Measurements from ENCODE around the gene DDX50. TPM values are rescaled to one million over a fixed set of nuclear protein-coding genes. Genes with fewer than 3 reads are reported as not detected.
"Not testable (repeated sequence)": the region's sequence is repeated elsewhere in the genome, so short reads cannot be mapped to it uniquely, and the experiment has no call there.

Gene DDX50
- total RNA-seq, 1 experiment from 2014 or later: 33.8 TPM

GRCh38 chr10:68861253-68861652, 39.9 kb upstream of the DDX50 start:
- ChIA-PET CTCF (no interaction called here), POLR2A (ENCODE audit: unreplicated experiment) (no interaction called here)
- Histone ChIP-seq H3K4me1 (replicated peaks; ENCODE audit: insufficient read depth) (no peaks in the 10 kb centered on the region), H3F3A (ENCODE audit: insufficient read depth, low read depth) (no peaks in the 10 kb centered on the region), H3K4me2 (no peak overlapping the region), H3K79me2 (ENCODE audit: low read depth) (no peaks in the 10 kb centered on the region), H3K9me3 (ENCODE audit: insufficient read depth, low read depth) (peaks cover 22% of the 10 kb centered on the region; the same call in 1 of the 2 replicates), H3K27ac (no peak overlapping the region), H3K27me3 (ENCODE audit: insufficient read depth, low read depth) (no peaks in the 10 kb centered on the region), H2AFZ (no peak overlapping the region), H3K4me3 (no peak overlapping the region), H3K9me2 (ENCODE audit: insufficient read depth) (no peaks in the 10 kb centered on the region), H3K36me3 (ENCODE audit: low read depth) (no peaks in the 10 kb centered on the region), H4K20me1 (ENCODE audit: insufficient read depth) (no peaks in the 10 kb centered on the region)
- BruUV-seq (replicated peaks): no TSS peak
- no peak for TF ChIP-seq EZH2 (IDR thresholded peaks at IDR 0.05; ENCODE audit: low read depth)
- no peak for TF ChIP-seq CTCF (conservative IDR thresholded peaks at IDR 0.05)
- DNase-seq: no peak
- intact Hi-C loops (cut with micrococcal nuclease; ENCODE audit: unreplicated experiment): no loop called here

- no peaks in the 10 kb centered on the region for H3K9me2 ChIP-seq (ENCODE audit: insufficient read depth)
- BruUV-seq (replicated peaks): no TSS peak
- TF ChIP-seq EZH2 (IDR thresholded peaks at IDR 0.05; ENCODE audit: low read depth) (no peak), CTCF (conservative IDR thresholded peaks at IDR 0.05) (no peak)
- H3K4me2 ChIP-seq: no peak overlapping the region
- no peak overlapping the region for H2AFZ ChIP-seq
- ChIA-PET POLR2A (ENCODE audit: unreplicated experiment) (no interaction called here), CTCF (no interaction called here)
- H3K4me1 ChIP-seq (replicated peaks; ENCODE audit: insufficient read depth): no peaks in the 10 kb centered on the region
- peaks cover 29% of the 10 kb centered on the region; the same call in 1 of the 2 replicates for H3K9me3 ChIP-seq (ENCODE audit: insufficient read depth, low read depth)
- no peaks in the 10 kb centered on the region for H4K20me1 ChIP-seq (ENCODE audit: insufficient read depth)
- H3K27ac ChIP-seq: no peak overlapping the region
- no peaks in the 10 kb centered on the region for H3F3A ChIP-seq (ENCODE audit: insufficient read depth, low read depth)
- no peak overlapping the region for H3K4me3 ChIP-seq
- no peak for DNase-seq
- no peaks in the 10 kb centered on the region for H3K27me3 ChIP-seq (ENCODE audit: insufficient read depth, low read depth)
- no peaks in the 10 kb centered on the region for H3K79me2 ChIP-seq (ENCODE audit: low read depth)
- no peaks in the 10 kb centered on the region for H3K36me3 ChIP-seq (ENCODE audit: low read depth)
- intact Hi-C loops (cut with micrococcal nuclease; ENCODE audit: unreplicated experiment): no loop called here
Observed at GRCh38 chr10:68864611-68865010, 36.5 kb upstream of the DDX50 start.

GRCh38 chr10:68868173-68868572, 32.9 kb upstream of the DDX50 start:
- H4K20me1 ChIP-seq (ENCODE audit: insufficient read depth); H2AFZ ChIP-seq; H3F3A ChIP-seq (ENCODE audit: insufficient read depth, low read depth); BruUV-seq (replicated peaks); DNase-seq; H3K36me3 ChIP-seq (ENCODE audit: low read depth); H3K27ac ChIP-seq; intact Hi-C loops (cut with micrococcal nuclease; ENCODE audit: unreplicated experiment); H3K4me2 ChIP-seq; H3K9me3 ChIP-seq (ENCODE audit: insufficient read depth, low read depth); H3K79me2 ChIP-seq (ENCODE audit: low read depth); H3K4me3 ChIP-seq; CTCF ChIA-PET; POLR2A ChIA-PET (ENCODE audit: unreplicated experiment); H3K27me3 ChIP-seq (ENCODE audit: insufficient read depth, low read depth); H3K9me2 ChIP-seq (ENCODE audit: insufficient read depth): not testable (repeated sequence)
- H3K4me1 ChIP-seq (replicated peaks; ENCODE audit: insufficient read depth): peaks cover 11% of the 10 kb centered on the region

- Histone ChIP-seq H3K4me2 (no peak overlapping the region), H3F3A (ENCODE audit: insufficient read depth, low read depth) (no peaks in the 10 kb centered on the region), H3K79me2 (ENCODE audit: low read depth) (no peaks in the 10 kb centered on the region), H2AFZ (no peak overlapping the region), H4K20me1 (ENCODE audit: insufficient read depth) (no peaks in the 10 kb centered on the region), H3K4me1 (replicated peaks; ENCODE audit: insufficient read depth) (peaks cover 11% of the 10 kb centered on the region), H3K9me2 (ENCODE audit: insufficient read depth) (no peaks in the 10 kb centered on the region), H3K9me3 (ENCODE audit: insufficient read depth, low read depth) (0 out of 2 replicates have a peak, but pooled peaks cover 8% of the 10 kb centered on the region), H3K27me3 (ENCODE audit: insufficient read depth, low read depth) (no peaks in the 10 kb centered on the region), H3K27ac (no peak overlapping the region), H3K36me3 (ENCODE audit: low read depth) (no peaks in the 10 kb centered on the region), H3K4me3 (no peak overlapping the region)
- TF ChIP-seq CTCF (conservative IDR thresholded peaks at IDR 0.05) (no peak), EZH2 (IDR thresholded peaks at IDR 0.05; ENCODE audit: low read depth) (no peak)
- BruUV-seq (replicated peaks): no TSS peak
- intact Hi-C loops (cut with micrococcal nuclease; ENCODE audit: unreplicated experiment): no loop called here
- POLR2A ChIA-PET (ENCODE audit: unreplicated experiment): no interaction called here
- CTCF ChIA-PET: no interaction called here
- DNase-seq: no peak
Observed at GRCh38 chr10:68869623-68870022, 31.5 kb upstream of the DDX50 start.
